ENCODE measurements around the gene FHOD1. TPM values are rescaled to one million over a fixed set of nuclear protein-coding genes. Genes with fewer than 3 reads are reported as not detected.

FHOD1 gene
- total and polyA plus RNA-seq, 2 of the 13 experiments (the other 11 are each of a cell fraction or from before 2014, with no cell fraction given): 20.0 to 20.8 TPM

DNA sequence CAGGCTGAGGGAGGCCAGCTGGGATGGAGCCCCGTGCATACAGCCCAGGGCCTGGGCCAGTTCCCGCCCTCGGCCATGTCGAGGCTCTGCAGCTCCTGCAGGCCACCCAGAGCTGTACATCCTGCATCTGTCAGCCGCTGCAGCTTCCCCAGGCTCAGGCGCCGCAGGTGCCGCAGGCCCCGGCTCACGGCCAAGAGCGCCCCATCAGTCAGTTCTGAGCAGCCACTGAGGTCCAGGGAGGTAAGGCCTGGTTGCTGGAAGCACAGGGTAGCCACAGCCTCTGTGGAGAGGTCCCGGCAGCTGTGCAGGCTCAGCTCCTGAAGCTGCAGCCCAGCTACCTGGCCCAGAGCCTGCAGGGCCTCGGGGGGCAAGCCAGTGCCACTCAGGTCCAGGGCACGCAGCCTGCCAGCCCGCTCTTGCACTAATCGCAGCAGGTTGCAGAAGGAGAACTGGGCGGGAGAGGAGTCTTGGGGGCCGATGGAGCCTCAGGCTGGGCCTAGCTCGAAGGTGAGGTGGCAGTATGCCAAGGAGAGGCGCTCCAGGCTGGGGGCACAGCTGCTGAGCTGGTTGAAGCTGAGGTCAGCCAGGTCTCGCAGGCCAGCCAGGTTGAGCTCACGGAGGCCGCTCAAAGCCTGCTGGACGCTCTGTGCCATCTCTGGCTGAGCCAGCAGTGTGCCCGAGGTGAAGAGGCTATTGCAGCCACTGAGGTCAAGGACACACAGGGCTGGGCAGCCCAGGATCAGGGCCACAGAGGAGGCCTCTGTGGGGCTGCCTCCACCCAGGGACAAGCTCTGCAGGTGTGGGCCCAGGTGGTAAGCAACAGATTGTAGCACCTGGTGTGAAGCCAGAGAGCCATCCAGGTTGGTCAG is 37.0 kb downstream of the FHOD1 start (continued):
- TF ChIP-seq, protein P1, sequence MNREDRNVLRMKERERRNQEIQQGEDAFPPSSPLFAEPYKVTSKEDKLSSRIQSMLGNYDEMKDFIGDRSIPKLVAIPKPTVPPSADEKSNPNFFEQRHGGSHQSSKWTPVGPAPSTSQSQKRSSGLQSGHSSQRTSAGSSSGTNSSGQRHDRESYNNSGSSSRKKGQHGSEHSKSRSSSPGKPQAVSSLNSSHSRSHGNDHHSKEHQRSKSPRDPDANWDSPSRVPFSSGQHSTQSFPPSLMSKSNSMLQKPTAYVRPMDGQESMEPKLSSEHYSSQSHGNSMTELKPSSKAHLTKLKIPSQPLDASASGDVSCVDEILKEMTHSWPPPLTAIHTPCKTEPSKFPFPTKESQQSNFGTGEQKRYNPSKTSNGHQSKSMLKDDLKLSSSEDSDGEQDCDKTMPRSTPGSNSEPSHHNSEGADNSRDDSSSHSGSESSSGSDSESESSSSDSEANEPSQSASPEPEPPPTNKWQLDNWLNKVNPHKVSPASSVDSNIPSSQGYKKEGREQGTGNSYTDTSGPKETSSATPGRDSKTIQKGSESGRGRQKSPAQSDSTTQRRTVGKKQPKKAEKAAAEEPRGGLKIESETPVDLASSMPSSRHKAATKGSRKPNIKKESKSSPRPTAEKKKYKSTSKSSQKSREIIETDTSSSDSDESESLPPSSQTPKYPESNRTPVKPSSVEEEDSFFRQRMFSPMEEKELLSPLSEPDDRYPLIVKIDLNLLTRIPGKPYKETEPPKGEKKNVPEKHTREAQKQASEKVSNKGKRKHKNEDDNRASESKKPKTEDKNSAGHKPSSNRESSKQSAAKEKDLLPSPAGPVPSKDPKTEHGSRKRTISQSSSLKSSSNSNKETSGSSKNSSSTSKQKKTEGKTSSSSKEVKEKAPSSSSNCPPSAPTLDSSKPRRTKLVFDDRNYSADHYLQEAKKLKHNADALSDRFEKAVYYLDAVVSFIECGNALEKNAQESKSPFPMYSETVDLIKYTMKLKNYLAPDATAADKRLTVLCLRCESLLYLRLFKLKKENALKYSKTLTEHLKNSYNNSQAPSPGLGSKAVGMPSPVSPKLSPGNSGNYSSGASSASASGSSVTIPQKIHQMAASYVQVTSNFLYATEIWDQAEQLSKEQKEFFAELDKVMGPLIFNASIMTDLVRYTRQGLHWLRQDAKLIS (CRISPR knock-in tag; IDR thresholded peaks at IDR 0.05): no peak
- TF ChIP-seq, protein P2, sequence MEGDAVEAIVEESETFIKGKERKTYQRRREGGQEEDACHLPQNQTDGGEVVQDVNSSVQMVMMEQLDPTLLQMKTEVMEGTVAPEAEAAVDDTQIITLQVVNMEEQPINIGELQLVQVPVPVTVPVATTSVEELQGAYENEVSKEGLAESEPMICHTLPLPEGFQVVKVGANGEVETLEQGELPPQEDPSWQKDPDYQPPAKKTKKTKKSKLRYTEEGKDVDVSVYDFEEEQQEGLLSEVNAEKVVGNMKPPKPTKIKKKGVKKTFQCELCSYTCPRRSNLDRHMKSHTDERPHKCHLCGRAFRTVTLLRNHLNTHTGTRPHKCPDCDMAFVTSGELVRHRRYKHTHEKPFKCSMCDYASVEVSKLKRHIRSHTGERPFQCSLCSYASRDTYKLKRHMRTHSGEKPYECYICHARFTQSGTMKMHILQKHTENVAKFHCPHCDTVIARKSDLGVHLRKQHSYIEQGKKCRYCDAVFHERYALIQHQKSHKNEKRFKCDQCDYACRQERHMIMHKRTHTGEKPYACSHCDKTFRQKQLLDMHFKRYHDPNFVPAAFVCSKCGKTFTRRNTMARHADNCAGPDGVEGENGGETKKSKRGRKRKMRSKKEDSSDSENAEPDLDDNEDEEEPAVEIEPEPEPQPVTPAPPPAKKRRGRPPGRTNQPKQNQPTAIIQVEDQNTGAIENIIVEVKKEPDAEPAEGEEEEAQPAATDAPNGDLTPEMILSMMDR (CRISPR knock-in tag; IDR thresholded peaks at IDR 0.05): peak; percentile 38; the same call in 1 of the 2 replicates
- no peak for TF ChIP-seq ZNF138 (CRISPR knock-in tag; IDR thresholded peaks at IDR 0.05; ENCODE audit: low read depth)
- no peak for TF ChIP-seq ZBTB7A (CRISPR knock-in tag; IDR thresholded peaks at IDR 0.05)
- TF ChIP-seq ZNF230 (CRISPR knock-in tag; IDR thresholded peaks at IDR 0.05): no peak
- TF ChIP-seq, protein P3, sequence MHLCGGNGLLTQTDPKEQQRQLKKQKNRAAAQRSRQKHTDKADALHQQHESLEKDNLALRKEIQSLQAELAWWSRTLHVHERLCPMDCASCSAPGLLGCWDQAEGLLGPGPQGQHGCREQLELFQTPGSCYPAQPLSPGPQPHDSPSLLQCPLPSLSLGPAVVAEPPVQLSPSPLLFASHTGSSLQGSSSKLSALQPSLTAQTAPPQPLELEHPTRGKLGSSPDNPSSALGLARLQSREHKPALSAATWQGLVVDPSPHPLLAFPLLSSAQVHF (CRISPR knock-in tag; IDR thresholded peaks at IDR 0.05): no peak
- TF ChIP-seq, protein P4, sequence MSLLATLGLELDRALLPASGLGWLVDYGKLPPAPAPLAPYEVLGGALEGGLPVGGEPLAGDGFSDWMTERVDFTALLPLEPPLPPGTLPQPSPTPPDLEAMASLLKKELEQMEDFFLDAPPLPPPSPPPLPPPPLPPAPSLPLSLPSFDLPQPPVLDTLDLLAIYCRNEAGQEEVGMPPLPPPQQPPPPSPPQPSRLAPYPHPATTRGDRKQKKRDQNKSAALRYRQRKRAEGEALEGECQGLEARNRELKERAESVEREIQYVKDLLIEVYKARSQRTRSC (CRISPR knock-in tag; IDR thresholded peaks at IDR 0.05; ENCODE audit: low read depth): no peak
- TF ChIP-seq ZNF30 (CRISPR knock-in tag; IDR thresholded peaks at IDR 0.05): no peak
- TF ChIP-seq ESRRA (CRISPR knock-in tag; IDR thresholded peaks at IDR 0.05; ENCODE audit: low read depth): no peak
- TF ChIP-seq CEBPB (IDR thresholded peaks at IDR 0.05; ENCODE audit: borderline replicate concordance, low read depth, low read length): no peak
- TF ChIP-seq ZFY (CRISPR knock-in tag; IDR thresholded peaks at IDR 0.05): 0 out of 2 replicates have a peak, but pooled peaks have one; percentile 25
- TF ChIP-seq, protein P5, sequence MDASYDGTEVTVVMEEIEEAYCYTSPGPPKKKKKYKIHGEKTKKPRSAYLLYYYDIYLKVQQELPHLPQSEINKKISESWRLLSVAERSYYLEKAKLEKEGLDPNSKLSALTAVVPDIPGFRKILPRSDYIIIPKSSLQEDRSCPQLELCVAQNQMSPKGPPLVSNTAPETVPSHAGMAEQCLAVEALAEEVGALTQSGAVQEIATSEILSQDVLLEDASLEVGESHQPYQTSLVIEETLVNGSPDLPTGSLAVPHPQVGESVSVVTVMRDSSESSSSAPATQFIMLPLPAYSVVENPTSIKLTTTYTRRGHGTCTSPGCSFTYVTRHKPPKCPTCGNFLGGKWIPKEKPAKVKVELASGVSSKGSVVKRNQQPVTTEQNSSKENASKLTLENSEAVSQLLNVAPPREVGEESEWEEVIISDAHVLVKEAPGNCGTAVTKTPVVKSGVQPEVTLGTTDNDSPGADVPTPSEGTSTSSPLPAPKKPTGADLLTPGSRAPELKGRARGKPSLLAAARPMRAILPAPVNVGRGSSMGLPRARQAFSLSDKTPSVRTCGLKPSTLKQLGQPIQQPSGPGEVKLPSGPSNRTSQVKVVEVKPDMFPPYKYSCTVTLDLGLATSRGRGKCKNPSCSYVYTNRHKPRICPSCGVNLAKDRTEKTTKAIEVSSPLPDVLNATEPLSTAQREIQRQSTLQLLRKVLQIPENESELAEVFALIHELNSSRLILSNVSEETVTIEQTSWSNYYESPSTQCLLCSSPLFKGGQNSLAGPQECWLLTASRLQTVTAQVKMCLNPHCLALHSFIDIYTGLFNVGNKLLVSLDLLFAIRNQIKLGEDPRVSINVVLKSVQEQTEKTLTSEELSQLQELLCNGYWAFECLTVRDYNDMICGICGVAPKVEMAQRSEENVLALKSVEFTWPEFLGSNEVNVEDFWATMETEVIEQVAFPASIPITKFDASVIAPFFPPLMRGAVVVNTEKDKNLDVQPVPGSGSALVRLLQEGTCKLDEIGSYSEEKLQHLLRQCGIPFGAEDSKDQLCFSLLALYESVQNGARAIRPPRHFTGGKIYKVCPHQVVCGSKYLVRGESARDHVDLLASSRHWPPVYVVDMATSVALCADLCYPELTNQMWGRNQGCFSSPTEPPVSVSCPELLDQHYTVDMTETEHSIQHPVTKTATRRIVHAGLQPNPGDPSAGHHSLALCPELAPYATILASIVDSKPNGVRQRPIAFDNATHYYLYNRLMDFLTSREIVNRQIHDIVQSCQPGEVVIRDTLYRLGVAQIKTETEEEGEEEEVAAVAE (CRISPR knock-in tag; IDR thresholded peaks at IDR 0.05; ENCODE audit: borderline replicate concordance): no peak
- TF ChIP-seq SMAD3 (CRISPR knock-in tag; IDR thresholded peaks at IDR 0.05): no peak
